ENCODE results near the gene MT1F.
"Not testable (repeated sequence)": the region's sequence is repeated elsewhere in the genome, so short reads cannot be mapped to it uniquely, and the experiment has no call there.

Gene MT1F

DNA sequence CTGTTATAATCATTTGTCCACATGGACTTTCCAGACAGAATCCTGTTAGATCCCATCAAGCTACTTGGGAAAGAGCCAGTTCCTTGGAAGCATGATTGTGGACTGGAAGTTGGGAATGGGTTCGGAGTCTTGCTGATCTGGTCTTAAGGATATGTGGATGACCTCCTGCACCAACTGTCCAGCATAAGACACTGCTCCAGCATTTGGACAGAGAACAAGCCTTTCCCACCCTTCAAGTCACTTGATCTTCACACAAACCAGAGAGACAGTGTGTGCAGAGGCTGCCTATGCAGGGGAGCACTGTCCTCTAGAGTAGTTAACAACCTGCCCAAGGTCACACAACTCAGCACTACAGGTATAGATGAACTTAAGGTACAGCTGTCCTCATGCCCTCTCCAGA is 11.9 kb upstream of the MT1F start:
- DNase-seq = no peak

DNA sequence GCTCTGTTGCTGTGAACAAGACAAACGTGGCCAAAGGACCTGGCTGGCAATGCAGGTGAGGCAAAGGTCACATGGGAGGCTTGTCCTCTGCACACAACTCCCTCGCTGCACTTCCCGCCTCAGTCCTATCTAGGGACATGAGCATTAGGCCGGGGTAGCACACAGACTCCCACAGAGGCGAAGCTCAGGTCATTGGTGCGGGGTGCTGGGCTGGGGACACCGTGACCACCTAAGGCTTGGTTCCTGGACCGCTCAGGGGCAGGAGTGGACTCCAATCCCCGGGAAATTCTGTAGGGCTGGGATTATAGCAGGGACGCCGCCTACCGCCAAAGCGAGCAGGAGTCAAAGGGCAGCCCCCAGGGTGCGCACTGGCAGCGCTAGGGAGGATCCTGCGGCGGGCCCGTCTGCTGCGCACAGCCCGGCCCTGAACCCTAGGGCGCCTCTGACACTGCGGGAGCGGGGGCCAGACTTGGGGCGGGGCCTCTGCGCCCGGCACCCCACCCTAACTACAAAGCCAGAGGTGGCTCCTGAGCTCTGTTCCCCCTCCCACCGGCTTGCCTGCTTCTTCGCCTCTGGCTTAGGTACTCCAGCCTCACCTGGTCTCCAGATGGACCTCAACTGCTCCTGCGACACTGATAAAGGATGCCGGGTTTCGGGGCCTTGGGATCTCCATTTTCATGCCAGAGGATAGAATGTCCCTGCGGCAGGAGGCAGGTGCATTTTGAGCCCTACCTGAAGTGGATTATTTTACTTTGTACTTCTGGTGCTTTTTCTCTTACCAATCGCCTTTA is 9.9 kb upstream of the MT1F start:
- DNase-seq = no peak

DNA sequence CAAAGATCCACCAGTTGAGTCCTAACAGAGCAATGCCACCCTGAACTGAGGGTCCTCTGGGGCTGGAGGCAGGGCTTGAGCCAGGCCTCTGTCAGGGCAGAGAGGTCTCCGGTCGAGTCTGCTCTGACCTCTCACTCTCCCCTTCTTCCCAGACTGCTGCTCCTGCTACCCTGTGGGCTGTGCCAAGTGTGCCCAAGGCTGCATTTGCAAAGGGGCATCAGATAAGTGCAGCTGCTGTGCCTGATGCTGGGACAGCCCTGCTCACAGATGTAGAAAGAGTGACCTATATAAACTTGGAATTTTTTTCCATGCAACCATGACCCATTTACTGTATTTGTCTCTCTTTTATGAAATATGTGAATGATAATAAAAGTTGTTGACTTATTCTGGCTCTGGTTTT is 8.5 kb upstream of the MT1F start:
- no peak for DNase-seq

GRCh38 chr16:56649820-56650219 is 7.9 kb upstream of the MT1F start:
- no peak for DNase-seq

DNA sequence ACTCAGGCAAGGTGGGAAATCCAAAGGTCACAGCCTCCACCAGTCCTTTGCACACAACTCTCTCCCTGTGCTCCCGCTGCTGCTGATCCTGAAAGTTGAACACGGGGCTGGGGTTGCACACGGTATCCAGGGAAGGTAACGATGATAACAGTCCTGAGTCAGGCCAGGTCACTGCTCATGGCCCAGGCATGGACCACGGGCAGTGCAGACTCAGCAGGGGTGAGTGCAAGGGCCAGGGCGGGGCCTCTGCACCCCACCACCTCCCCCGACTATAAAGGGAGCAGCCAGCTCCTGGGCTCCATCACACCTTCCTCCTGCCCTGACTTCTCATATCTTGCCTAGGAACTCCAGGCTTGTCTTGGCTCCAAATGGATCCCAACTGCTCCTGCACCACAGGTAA is 6.2 kb upstream of the MT1F start, which contains the start of gene MT1B:
TSS of gene MT1B (plus strand) at position 301 of the 400 bp plus-strand sequence. CDS start at position 369, 68 bp downstream.
- DNase-seq = no peak

GRCh38 chr16:56652600-56652999 is 5.2 kb upstream of the MT1F start:
- DNase-seq = no peak

DNA sequence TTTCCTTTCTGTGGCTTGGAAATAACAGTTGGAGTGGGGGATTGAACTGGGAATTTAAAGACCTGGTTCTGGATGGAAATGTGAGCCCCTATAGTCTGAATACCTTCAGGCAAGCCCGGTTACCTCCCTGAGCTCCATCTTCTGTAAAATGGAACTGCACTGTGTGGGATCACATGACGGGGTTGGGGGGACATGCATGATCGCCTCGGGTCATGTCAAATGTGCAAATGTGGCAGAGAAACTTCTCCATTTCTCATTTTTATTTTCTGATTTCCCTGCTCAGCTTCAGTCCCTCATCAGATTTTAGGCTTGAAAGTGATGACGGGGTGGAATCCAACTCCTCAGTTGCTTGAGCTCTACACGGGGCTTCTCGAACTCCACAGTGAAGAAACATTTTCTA is 4.5 kb upstream of the MT1F start:
- no peak for DNase-seq

- DNase-seq = no peak
Measured at GRCh38 chr16:56658327-56658875, 642 bp downstream of the MT1F start.

- peak; percentile 9 for DNase-seq
Measured at GRCh38 chr16:56662357-56663354, 4.9 kb downstream of the MT1F start.

DNA sequence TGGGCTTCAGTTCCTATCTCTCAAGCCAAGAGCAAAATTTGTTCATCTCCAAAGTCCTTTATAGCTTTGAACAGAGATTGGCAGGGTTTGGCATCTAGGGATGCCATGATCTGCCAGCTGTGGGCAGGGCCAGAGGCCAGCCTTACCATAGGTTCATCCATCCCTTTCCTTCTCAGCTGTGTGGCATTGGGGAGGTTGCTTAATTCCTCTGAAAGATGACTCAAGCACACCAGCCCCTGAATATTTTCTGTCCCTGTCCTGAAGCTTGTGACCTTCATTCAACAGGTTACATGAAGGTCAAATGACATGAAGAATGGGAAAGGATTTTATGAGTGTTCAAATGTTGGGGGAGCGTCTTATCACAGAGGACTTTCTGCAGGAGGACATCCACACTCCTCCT is 6.7 kb downstream of the MT1F start:
- DNase-seq = no peak

DNA sequence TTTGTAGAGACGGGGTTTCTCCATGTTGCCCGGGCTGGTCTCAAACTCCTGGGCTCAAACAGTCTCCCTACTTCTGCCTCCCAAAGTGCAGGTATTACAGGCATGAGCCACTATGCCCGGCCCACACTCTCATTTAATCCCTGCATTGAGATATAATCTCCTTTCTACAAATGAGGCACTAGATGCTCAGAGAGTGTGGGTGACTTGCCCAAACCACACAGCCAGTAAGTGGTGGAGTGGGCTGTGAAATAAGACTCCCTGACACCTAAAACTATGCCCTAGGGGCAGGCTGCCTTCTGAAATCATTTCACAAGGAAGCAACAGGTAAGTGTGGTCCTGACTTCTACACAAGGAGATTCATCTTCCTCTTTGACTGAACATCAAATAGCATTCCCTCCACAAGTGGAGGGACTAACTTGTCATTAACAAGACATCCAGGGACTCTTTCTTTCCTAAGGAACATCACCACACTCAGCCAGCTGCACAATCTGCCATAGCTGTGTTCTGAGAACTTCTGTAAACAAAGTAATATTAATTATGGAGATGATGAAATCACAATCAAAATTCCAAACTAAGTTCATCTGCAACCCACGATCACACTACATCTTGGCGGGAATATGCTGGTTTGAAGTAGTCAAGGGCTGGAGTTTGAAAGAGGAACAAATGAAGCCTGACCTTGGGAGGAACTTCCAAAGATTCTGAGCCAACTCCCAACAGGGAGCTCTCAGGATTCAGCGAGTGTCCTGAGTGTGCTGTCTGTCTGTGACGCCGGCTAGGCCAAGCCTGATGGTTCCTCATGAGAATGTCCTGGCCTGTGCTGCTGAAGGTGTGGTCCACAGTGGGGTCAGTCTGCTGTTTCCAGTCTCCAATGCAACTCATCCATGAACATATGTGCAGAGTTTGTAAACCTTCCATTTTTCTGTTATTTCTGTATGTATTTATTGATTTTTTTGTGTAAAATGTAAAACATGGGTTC is 7.8 kb downstream of the MT1F start:
- not testable (repeated sequence) for DNase-seq

- DNase-seq = no peak
Measured at GRCh38 chr16:56667581-56668571, 10.1 kb downstream of the MT1F start, which contains the start of gene MT1G. Gene MT1G, minus strand, starts transcription at chr16:56668065. Its CDS starts 72 bp downstream, at chr16:56667993.

GRCh38 chr16:56669005-56669839 is 11.5 kb downstream of the MT1F start, which contains the start of gene MT1H:
Gene MT1H, plus strand, starts transcription at chr16:56669814. Its CDS starts 71 bp downstream, at chr16:56669885.
- DNase-seq = no peak

DNA sequence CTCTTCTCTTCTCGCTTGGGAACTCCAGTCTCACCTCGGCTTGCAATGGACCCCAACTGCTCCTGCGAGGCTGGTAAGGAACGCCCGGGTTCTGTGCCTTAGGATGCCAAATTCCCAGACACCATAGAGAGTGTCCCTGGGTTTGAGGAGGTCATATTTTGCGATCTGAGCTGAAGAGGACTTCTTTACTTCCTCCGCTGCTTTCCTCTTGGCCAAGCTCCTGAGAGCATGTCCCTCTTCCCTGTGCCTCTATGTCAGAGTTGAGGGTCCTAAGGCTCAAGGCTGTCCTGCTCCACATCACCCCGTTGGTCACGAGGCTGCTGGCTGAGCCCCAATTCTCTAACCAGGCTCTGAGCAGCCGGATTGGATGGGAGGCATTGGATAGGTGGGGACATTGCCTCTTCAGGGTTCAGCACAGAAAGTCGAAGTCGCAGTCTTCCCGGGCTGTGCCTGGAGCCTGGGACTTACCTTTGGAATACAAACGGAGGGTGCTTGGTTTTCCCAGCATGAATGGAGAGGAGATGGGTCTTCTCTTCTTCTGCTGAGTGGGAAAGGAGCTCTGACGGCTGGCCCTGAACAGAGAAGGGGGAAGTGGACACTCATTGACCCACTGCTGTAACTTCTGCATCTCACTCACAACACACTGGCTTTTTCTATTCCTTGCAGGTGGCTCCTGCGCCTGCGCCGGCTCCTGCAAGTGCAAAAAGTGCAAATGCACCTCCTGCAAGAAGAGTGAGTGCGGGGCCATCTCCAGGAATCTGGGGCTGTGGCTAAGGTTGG is 12.3 kb downstream of the MT1F start:
- DNase-seq = no peak

- no peak for DNase-seq
Measured at GRCh38 chr16:56670620-56670934, 12.8 kb downstream of the MT1F start.

DNA sequence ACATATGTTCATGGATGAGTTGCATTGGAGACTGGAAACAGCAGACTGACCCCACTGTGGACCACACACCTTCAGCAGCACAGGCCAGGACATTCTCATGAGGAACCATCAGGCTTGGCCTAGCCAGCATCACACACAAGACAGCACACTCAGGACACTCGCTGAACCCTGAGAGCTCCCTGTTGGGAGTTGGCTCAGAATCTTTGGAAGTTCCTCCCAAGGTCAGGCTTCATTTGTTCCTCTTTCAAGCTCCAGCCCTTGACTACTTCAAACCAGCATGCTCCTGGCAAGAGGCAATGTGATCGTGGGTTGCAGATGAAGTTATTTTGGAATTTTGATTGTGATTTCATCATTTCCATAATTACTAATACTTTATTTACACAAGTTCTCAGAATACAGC is 13.9 kb downstream of the MT1F start:
- DNase-seq = not testable (repeated sequence)

DNA sequence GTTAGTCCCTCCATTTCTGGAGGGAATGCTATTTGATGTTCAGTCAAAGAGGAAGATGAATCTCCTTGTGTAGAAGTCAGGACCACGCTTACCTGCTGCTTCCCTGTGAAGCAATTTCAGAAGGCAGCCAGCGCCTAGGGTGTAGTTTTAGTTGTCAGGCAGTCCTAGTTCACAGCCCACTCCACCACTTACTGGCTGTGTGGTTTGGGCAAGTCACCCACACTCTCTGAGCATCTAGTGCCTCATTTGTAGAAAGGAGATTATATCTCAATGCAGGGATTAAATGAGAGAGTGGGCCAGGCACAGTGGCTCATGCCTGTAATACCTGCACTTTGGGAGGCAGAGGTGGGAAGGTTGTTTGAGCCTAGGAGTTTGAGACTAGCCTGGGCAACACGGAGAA is 14.4 kb downstream of the MT1F start:
- DNase-seq = not testable (repeated sequence)

- DNase-seq = no peak
Measured at GRCh38 chr16:56672761-56673536, 15.2 kb downstream of the MT1F start.
